Panc1 (cell line): ENCODE measurements around the gene MAP4.
"Not testable (repeated sequence)": the region's sequence is repeated elsewhere in the genome, so short reads cannot be mapped to it uniquely, and the experiment has no call there.

Experiments used
- CTCF ChIP-seq: fragments of 450-650 bp; IDR thresholded peaks from 2 replicates; pipeline ENCODE4 v1.5.1; 2017; ENCODE audit warnings: mild to moderate bottlenecking
- POLR2AphosphoS5 ChIP-seq: IDR thresholded peaks from 2 replicates; pipeline ENCODE4 v1.6.1; 2012; ENCODE audit warnings: mild to moderate bottlenecking, low read depth, low read length, moderate library complexity
- TCF7L2 ChIP-seq: IDR thresholded peaks from 2 replicates; pipeline ENCODE4 v1.6.1; 2011; ENCODE audit warnings: mild to moderate bottlenecking, low read depth, low read length, inconsistent platforms

- not testable (repeated sequence) for TF ChIP-seq CTCF, POLR2AphosphoS5, TCF7L2
Measured at GRCh38 chr3:47829482-47829881, 186.7 kb downstream of the MAP4 start.
